Measurements from ENCODE around the gene CEMIP2.

DNA sequence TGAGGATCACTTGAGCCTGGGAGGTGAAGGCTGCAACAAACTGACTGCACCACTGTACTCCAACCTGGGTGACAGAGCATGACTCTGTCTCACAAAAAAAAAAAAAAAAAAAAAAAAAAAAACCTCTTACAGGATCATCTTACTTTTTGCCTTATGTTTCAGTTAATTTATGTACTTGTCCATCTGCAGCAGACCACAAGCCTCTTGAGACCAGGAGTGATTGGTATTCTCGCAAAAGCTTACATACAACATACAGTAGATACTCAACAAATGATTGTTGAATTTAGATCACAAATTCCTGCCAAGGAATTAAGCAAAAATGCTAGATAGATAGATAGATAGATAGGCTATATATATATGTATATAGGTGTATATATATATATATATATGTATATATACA is 12.4 kb downstream of the CEMIP2 start:
- TF ChIP-seq, protein P1, sequence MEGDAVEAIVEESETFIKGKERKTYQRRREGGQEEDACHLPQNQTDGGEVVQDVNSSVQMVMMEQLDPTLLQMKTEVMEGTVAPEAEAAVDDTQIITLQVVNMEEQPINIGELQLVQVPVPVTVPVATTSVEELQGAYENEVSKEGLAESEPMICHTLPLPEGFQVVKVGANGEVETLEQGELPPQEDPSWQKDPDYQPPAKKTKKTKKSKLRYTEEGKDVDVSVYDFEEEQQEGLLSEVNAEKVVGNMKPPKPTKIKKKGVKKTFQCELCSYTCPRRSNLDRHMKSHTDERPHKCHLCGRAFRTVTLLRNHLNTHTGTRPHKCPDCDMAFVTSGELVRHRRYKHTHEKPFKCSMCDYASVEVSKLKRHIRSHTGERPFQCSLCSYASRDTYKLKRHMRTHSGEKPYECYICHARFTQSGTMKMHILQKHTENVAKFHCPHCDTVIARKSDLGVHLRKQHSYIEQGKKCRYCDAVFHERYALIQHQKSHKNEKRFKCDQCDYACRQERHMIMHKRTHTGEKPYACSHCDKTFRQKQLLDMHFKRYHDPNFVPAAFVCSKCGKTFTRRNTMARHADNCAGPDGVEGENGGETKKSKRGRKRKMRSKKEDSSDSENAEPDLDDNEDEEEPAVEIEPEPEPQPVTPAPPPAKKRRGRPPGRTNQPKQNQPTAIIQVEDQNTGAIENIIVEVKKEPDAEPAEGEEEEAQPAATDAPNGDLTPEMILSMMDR (conservative IDR thresholded peaks at IDR 0.05) = no peak
- no peak for TF ChIP-seq ZFX (IDR thresholded peaks at IDR 0.05)

Measured in C4-2B (cell line).